ENCODE results near the gene TSC22D4.

GRCh38 chr7:100515072-100515532, 36.1 kb upstream of the TSC22D4 start:
- TF ChIP-seq CTCF (conservative IDR thresholded peaks at IDR 0.05 in 1 of 2, IDR thresholded peaks at IDR 0.05 in 1 of 2; ENCODE audit: extremely low read depth in 1 of 2, insufficient read depth in 1 of 2, low read depth in 1 of 2, low read length in 2 of 2) (no peak), EZH2 (IDR thresholded peaks at IDR 0.05; ENCODE audit: borderline replicate concordance, low read length) (no peak)

Measured in mammary epithelial cell (primary cell).